Loucy (cell line): ENCODE data around the gene DES.

Experiments
- H2AFZ ChIP-seq: fragments of 200-600 bp; sonication (generic); 2 replicates; pipeline ENCODE4 v1.6.0; 2016; ENCODE audit warnings: antibody characterized with exemption, mild to moderate bottlenecking, low read length, moderate library complexity
- H3F3A ChIP-seq: fragments of 200-600 bp; 2 replicates; pipeline ENCODE4 v1.6.0; 2016; ENCODE audit warnings: antibody characterized with exemption, low read depth, mild to moderate bottlenecking
- H3K27me3 ChIP-seq: fragments of 200-600 bp; sonication (generic); 2 replicates; pipeline ENCODE4 v1.6.1; 2014; ENCODE audit warnings: low read length, mild to moderate bottlenecking; ENCODE audit not compliant: insufficient read depth, poor library complexity, severe bottlenecking
- H3K36me3 ChIP-seq: fragments of 200-600 bp; sonication (generic); 2 replicates; pipeline ENCODE4 v1.6.1; 2016; ENCODE audit warnings: low read length; ENCODE audit not compliant: insufficient read depth
- H3K4me1 ChIP-seq: fragments of 200-600 bp; sonication (generic); 2 replicates; pipeline ENCODE4 v1.5.1; 2014; ENCODE audit warnings: low read length, mild to moderate bottlenecking; ENCODE audit not compliant: insufficient read depth, poor library complexity, severe bottlenecking
- H3K4me2 ChIP-seq: fragments of 200-600 bp; sonication (generic); 2 replicates; pipeline ENCODE4 v1.6.0; 2014; ENCODE audit warnings: antibody characterized with exemption, low read length, low read depth, mild to moderate bottlenecking; ENCODE audit not compliant: poor library complexity, severe bottlenecking
- H3K4me3 ChIP-seq: fragments of 200-600 bp; sonication (generic); 2 replicates; pipeline ENCODE4 v1.5.1; 2014; ENCODE audit warnings: low read length, mild to moderate bottlenecking, mixed read lengths; ENCODE audit not compliant: poor library complexity, severe bottlenecking
- H3K79me2 ChIP-seq: fragments of 200-600 bp; sonication (generic); 2 replicates; pipeline ENCODE4 v1.6.1; 2014; ENCODE audit warnings: low read length; ENCODE audit not compliant: insufficient read depth
- H3K9ac ChIP-seq: fragments of 200-600 bp; sonication (generic); 2 replicates; pipeline ENCODE4 v1.6.0; 2014; ENCODE audit warnings: mild to moderate bottlenecking, low read depth, low read length, moderate library complexity; ENCODE audit not compliant: poor library complexity, severe bottlenecking
- H3K9me2 ChIP-seq: fragments of 200-600 bp; sonication (generic); replicated peaks from 2 replicates; pipeline ENCODE4 v1.6.1; 2016; ENCODE audit warnings: low read depth, low read length, mixed read lengths
- H3K9me3 ChIP-seq: fragments of 200-600 bp; sonication (generic); 2 replicates; pipeline ENCODE4 v1.6.1; 2014; ENCODE audit warnings: mild to moderate bottlenecking, antibody characterized with exemption, low read length, low read depth; ENCODE audit not compliant: insufficient read depth
- H4K20me1 ChIP-seq: fragments of 200-600 bp; sonication (generic); 2 replicates; pipeline ENCODE4 v1.6.0; 2014; ENCODE audit warnings: antibody characterized with exemption, low read length, mild to moderate bottlenecking; ENCODE audit not compliant: insufficient read depth, poor library complexity, severe bottlenecking
- EZH2phosphoT487 ChIP-seq: fragments of 200-600 bp; IDR thresholded peaks from 2 replicates; pipeline ENCODE4 v1.6.1; 2018; ENCODE audit warnings: antibody characterized with exemption, mild to moderate bottlenecking, moderate library complexity, borderline replicate concordance
- TF ChIP-seq, protein P1 (sequence below): fragments of 200-600 bp; sonication (generic); conservative IDR thresholded peaks from 2 replicates; pipeline ENCODE4 v1.5.1; 2014; ENCODE audit warnings: mild to moderate bottlenecking, antibody characterized with exemption, low read length

Gene DES

GRCh38 chr2:219378163-219378851 lies 39.9 kb upstream of the DES start:
- H3K9me3 ChIP-seq: no peaks in the 10 kb centered on the region
- no peak overlapping the region for H3K9ac ChIP-seq
- H3K79me2 ChIP-seq: no peaks in the 10 kb centered on the region
- no peak overlapping the region for H2AFZ ChIP-seq
- H3K36me3 ChIP-seq: peaks cover 7% of the 10 kb centered on the region; the same call in 1 of the 2 replicates
- H3K9me2 ChIP-seq: no peaks in the 10 kb centered on the region
- H4K20me1 ChIP-seq: no peaks in the 10 kb centered on the region
- no peak overlapping the region for H3K4me2 ChIP-seq
- no peak for TF ChIP-seq EZH2phosphoT487
- TF ChIP-seq, protein P1, sequence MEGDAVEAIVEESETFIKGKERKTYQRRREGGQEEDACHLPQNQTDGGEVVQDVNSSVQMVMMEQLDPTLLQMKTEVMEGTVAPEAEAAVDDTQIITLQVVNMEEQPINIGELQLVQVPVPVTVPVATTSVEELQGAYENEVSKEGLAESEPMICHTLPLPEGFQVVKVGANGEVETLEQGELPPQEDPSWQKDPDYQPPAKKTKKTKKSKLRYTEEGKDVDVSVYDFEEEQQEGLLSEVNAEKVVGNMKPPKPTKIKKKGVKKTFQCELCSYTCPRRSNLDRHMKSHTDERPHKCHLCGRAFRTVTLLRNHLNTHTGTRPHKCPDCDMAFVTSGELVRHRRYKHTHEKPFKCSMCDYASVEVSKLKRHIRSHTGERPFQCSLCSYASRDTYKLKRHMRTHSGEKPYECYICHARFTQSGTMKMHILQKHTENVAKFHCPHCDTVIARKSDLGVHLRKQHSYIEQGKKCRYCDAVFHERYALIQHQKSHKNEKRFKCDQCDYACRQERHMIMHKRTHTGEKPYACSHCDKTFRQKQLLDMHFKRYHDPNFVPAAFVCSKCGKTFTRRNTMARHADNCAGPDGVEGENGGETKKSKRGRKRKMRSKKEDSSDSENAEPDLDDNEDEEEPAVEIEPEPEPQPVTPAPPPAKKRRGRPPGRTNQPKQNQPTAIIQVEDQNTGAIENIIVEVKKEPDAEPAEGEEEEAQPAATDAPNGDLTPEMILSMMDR: no peak
- H3K27me3 ChIP-seq: no peaks in the 10 kb centered on the region
- H3K4me1 ChIP-seq: no peaks in the 10 kb centered on the region
- H3K4me3 ChIP-seq: no peak overlapping the region
- H3F3A ChIP-seq: no peaks in the 10 kb centered on the region

DNA sequence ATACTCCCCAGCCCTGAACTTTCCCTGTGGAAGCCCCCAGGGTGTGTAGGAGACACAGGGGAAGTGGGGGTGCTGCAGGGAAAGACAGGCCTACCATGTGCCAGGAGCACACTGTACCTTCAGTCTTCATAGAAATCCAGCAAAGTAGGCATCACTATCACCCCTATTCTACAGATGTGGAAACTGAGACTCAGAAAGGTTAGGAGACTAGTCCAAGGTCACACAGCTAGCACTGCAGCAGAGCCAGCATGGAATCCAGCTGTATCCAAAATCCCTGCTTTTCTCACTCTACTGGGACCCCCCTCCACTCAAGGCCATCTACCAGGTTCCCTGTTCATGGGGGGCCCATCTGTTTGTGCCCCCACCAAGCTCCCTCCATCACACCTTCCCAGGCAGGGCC lies 37.3 kb upstream of the DES start:
- Histone ChIP-seq H3K27me3 (no peaks in the 10 kb centered on the region), H3K4me2 (no peak overlapping the region), H3K4me1 (no peaks in the 10 kb centered on the region), H3K9me3 (no peaks in the 10 kb centered on the region), H3K4me3 (no peak overlapping the region), H3K79me2 (peaks cover 8% of the 10 kb centered on the region; the same call in 1 of the 2 replicates), H3K36me3 (peaks cover 16% of the 10 kb centered on the region; the same call in 1 of the 2 replicates), H2AFZ (no peak overlapping the region), H3K9ac (no peak overlapping the region), H4K20me1 (no peaks in the 10 kb centered on the region), H3F3A (no peaks in the 10 kb centered on the region), H3K9me2 (no peaks in the 10 kb centered on the region)
- TF ChIP-seq EZH2phosphoT487: no peak
- TF ChIP-seq, protein P1: no peak

- Histone ChIP-seq H3K9ac (no peak overlapping the region), H3F3A (no peaks in the 10 kb centered on the region), H3K4me2 (no peak overlapping the region), H2AFZ (no peak overlapping the region), H3K27me3 (no peaks in the 10 kb centered on the region), H3K9me2 (no peaks in the 10 kb centered on the region), H3K36me3 (peaks cover 16% of the 10 kb centered on the region; the same call in 1 of the 2 replicates), H3K79me2 (peaks cover 14% of the 10 kb centered on the region; the same call in 1 of the 2 replicates), H4K20me1 (peaks cover 3% of the 10 kb centered on the region), H3K9me3 (no peaks in the 10 kb centered on the region), H3K4me1 (peaks cover 4% of the 10 kb centered on the region), H3K4me3 (no peak overlapping the region)
- TF ChIP-seq, protein P1: no peak
- no peak for TF ChIP-seq EZH2phosphoT487
Measured at GRCh38 chr2:219381448-219381847, 36.7 kb upstream of the DES start.
